Skeletal muscle tissue (tissue), 4 donors: ENCODE data around the gene SFXN1. TPM values are rescaled to one million over a fixed set of nuclear protein-coding genes. Genes with fewer than 3 reads are reported as not detected.

ENCODE experiments used
- H3K27ac ChIP-seq: one replicate; pipeline ENCODE4 v1.7.0; 2013; ENCODE audit warnings: mild to moderate bottlenecking, low read depth, low read length, inconsistent platforms
- H3K27me3 ChIP-seq, 3 donors: one replicate each; pipeline ENCODE4 v1.7.0; 2013; ENCODE audit warnings: low read length in 3 of 3; ENCODE audit not compliant: control insufficient read depth in 3 of 3, insufficient read depth in 3 of 3
- H3K36me3 ChIP-seq, 3 donors: one replicate each; pipeline ENCODE4 v1.7.0; 2013; ENCODE audit warnings: low read length in 3 of 3; ENCODE audit not compliant: control insufficient read depth in 3 of 3, insufficient read depth in 3 of 3
- H3K4me1 ChIP-seq, 3 donors: one replicate each; pipeline ENCODE4 v1.7.0; 2013; ENCODE audit warnings: low read length in 3 of 3, mild to moderate bottlenecking in 3 of 3; ENCODE audit not compliant: control insufficient read depth in 3 of 3, insufficient read depth in 3 of 3
- H3K4me3 ChIP-seq, 3 donors: one replicate each; pipeline ENCODE4 v1.7.0; 2013; ENCODE audit warnings: low read length in 3 of 3
- H3K9ac ChIP-seq, 3 donors: one replicate each; pipeline ENCODE4 v1.7.0; 2013; ENCODE audit warnings: low read length in 3 of 3, mild to moderate bottlenecking in 3 of 3, moderate library complexity in 2 of 3, low read depth in 1 of 3
- H3K9me3 ChIP-seq, 3 donors: one replicate each; pipeline ENCODE4 v1.7.0; 2013; ENCODE audit warnings: low read length in 3 of 3; ENCODE audit not compliant: control insufficient read depth in 3 of 3
- total RNA-seq: library from RNA; depleted of rRNA; stranded (reverse); fragments of >200 nt; gene quantifications from one replicate; pipeline ENCODE4 v1.2.3, GENCODE V29; 2014
- donor health status: Osteomylitis.

The SFXN1 gene
- total RNA-seq, 1 donor from 2014 or later: 15.7 TPM

DNA sequence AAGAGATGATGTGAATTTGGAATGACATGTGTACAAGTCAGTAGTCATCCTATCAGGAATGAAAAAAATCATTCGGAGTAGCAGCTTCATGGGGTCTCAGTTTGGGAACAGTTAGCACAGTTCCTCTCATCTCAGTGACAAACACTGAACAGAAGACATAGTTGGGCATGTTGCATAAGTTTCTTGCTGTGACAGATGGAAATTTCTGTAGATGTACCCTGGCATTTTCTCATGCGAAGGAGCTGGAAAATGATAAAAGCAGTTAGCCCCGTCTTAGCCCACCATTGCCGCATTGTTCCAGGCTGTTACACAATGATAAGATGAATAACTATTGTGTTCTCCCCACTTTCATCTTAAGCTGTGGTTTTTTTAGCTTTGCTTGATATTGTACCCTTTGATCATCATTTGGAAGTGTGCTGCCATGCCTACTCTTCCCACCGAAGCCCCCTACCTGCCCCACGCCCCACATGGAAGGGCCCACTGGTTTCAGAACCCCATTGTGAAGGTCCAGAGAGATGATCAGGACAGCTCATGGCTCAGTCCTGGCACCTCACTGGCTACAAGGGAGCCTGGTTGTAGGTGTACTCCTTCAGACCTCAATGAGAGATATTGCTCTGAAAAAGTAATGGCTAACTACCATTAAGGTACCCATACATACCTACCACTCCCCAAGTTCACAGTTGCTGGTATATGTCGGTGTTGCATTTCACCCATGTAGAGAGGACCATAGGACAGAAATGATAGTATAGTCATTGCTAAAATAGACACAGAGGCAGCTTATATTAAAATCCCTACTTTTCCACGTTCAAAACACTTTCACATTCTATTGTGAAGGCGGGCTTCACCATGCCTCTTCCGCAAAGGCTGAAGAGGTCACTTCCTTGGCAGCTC, 38.8 kb downstream of the SFXN1 start:
- Histone ChIP-seq H3K27me3 (no peaks in the 10 kb centered on the region), H3K9me3 (no peaks in the 10 kb centered on the region), H3K9ac (no peak overlapping the region), H3K4me3 (no peak overlapping the region), H3K4me1 (no peaks in the 10 kb centered on the region), H3K36me3 (peaks cover 47 to 59% (median 53%) of the 10 kb centered on the region in 3 donors), H3K27ac (no peak overlapping the region)

DNA sequence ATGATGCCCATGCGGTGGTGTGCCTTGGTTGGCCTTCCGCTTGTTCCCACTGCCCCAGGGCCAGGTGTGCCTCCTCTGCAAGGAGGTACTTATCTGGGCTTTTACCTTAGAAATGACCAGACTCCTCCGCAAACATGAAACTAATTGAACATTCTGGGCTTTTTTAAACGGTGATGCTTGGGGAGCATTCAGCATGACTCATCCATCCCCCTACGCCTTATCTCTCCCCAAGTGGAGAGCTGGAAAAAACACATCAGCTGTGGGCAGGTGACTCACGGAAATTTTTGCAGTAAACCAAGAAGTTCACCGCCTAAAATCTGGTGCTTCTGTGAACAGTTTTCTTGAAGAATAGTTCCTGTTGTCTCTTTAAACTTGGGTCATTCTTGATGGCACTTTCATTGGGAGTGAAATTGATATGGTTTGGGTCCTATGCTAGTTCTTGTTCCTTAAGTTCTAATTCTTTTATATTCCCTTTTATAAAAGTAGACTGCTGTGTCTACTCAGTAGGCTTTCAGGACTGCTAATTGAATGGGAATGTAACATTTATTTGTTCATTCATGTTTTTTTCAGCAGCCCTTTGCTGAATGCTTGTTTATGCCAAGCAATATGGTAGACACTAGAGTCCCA, 39.6 kb downstream of the SFXN1 start:
- Histone ChIP-seq H3K27me3 (no peaks in the 10 kb centered on the region), H3K36me3 (peaks cover 52 to 61% (median 58%) of the 10 kb centered on the region in 3 donors), H3K4me1 (no peaks in the 10 kb centered on the region), H3K9ac (no peak overlapping the region), H3K4me3 (no peak overlapping the region), H3K9me3 (no peaks in the 10 kb centered on the region), H3K27ac (no peak overlapping the region)

DNA sequence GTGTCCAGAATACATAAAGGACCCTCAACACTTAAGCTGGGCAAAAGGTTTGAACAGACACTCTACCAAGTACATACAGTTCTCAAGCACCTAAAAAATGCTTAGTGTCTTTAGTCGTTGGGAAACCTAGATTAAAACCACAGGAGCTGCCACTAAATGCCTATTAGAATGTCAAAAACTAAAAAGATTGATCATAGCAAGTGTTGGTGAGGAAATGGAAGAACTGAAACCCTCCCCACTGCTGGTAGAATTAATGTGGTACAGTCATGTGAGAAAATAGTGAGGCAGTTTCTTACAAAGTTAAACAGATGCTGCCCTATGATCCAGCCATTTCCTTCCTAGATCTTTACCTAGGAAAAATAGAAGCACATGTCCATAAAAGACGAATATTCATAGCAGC, 40.6 kb downstream of the SFXN1 start:
- Histone ChIP-seq H3K36me3 (peaks cover 46 to 54% (median 54%) of the 10 kb centered on the region in 3 donors), H3K27me3 (no peaks in the 10 kb centered on the region), H3K4me1 (no peaks in the 10 kb centered on the region)

DNA sequence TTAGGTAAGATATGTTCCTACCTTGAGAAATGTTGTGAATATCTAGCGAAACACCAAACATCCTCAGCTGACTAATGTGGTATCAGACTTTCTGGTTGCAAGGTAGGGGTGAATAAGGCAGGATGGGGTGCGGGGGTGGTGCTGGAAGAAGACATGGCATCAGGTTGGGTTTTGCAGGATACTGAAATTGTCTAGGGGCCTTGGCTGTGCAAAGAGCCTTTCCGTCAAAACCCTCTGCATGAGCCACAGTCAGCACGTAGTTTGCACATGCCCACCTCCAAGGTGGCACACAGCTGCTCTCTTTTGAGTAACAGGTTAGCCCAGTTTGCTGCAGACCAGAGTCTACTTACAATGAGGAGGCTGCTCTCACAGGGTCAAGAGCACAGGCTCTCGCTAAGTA, 42.0 kb downstream of the SFXN1 start:
- H3K27me3 ChIP-seq: no peaks in the 10 kb centered on the region
- no peak overlapping the region for H3K9ac ChIP-seq
- H3K4me1 ChIP-seq: no peaks in the 10 kb centered on the region
- H3K9me3 ChIP-seq: no peaks in the 10 kb centered on the region
- H3K36me3 ChIP-seq: peaks cover 40 to 44% (median 41%) of the 10 kb centered on the region in 3 donors
- H3K27ac ChIP-seq: no peak overlapping the region
- no peak overlapping the region for H3K4me3 ChIP-seq

More for the DNA sequence above, 40.6 kb downstream of the SFXN1 start:
- H3K27ac ChIP-seq: no peak overlapping the region
- no peak overlapping the region for H3K4me3 ChIP-seq
- no peak overlapping the region for H3K9ac ChIP-seq
- no peaks in the 10 kb centered on the region for H3K9me3 ChIP-seq

DNA sequence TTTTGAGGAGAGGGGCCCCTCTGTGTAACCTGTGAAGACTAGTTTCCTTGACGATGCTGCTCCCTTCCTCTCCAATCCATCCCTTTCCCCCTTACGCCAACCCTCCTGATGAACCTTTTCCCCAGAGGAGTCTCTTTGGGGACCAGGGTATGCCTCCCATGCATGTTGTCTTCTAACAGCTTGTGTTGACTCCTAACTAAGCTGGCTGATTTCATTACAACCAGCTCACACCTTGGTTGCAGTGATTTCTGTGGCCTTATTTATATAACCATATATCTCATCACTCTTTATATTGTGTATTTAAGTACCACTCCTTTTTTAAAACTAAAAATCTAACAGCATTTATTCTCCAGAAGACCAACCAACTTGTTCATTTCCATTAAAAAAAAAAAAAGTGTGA, 42.5 kb downstream of the SFXN1 start:
- Histone ChIP-seq H3K4me1 (no peaks in the 10 kb centered on the region), H3K27me3 (no peaks in the 10 kb centered on the region), H3K4me3 (no peak overlapping the region), H3K9ac (no peak overlapping the region), H3K27ac (no peak overlapping the region), H3K36me3 (peaks cover 36 to 44% (median 39%) of the 10 kb centered on the region in 3 donors), H3K9me3 (no peaks in the 10 kb centered on the region)

DNA sequence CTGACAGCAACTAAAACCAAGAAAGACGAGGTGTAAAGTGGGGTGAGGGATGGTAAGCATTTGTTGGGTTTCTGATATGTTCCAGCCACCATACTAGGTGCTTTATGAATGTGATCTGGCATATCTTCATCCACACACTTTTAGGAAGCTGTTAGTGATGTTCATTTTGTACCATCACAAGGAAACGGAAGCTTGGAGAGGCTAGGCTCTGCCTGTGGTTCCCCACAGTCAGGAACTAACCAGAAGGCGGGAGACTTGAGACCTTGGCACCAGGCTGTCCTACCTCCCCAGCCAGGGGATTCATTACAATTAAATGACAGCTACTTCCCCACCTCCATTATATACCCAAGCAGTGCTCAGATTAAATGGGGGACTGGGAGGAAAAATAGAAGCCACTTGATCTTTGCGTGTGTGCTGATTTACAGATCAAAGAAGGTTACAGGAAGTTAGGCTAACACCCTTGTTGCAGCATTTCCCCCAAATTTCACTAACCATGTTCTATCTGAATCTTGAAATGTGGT, 43.0 kb downstream of the SFXN1 start:
- Histone ChIP-seq H3K4me1 (no peaks in the 10 kb centered on the region), H3K9ac (no peak overlapping the region), H3K36me3 (peaks cover 36 to 43% (median 38%) of the 10 kb centered on the region in 3 donors), H3K4me3 (no peak overlapping the region), H3K27ac (no peak overlapping the region), H3K9me3 (no peaks in the 10 kb centered on the region), H3K27me3 (no peaks in the 10 kb centered on the region)

DNA sequence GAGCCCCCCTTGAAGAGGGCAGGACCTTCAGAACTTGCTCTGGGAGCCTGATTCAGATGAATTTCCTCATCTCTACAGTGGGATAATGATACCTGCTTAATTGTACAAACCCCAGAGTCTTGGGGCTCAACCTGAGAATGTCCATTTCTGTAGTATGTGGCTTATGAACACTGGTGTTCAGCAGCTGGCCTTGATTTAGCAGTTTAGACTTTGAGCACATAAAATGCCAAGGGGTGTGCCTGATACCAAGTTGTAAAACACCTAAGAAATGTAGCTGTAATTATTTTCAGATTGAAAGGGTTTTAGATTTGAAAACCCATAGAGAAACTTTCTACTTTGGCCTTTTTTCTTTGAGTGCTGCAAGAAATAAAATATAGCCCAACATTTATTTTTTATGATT, 44.9 kb downstream of the SFXN1 start:
- peaks cover 29 to 42% (median 34%) of the 10 kb centered on the region in 3 donors for H3K36me3 ChIP-seq

DNA sequence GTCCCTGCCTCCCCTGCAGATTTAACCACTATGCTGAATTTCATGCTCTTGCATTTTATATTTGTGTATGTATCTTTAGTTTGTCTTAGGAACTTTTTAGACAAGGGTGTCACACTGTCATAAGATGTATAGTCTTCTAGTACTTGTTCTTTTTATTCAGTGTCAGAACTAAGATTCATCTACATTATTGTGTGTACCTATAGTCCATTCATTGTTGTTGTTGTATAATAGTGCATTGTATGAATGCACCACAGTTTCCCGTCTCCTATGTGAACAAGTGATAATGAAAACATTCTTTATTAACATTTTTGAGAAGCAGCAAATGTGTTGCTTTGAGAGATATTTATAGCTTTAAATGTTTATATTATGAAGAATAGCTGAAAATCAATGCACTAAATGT, 45.9 kb downstream of the SFXN1 start:
- no peaks in the 10 kb centered on the region for H3K27me3 ChIP-seq
- H3K36me3 ChIP-seq: peaks cover 26 to 37% (median 33%) of the 10 kb centered on the region in 3 donors
- H3K4me1 ChIP-seq: no peaks in the 10 kb centered on the region
- no peak overlapping the region for H3K4me3 ChIP-seq
- H3K9ac ChIP-seq: no peak overlapping the region
- no peak overlapping the region for H3K27ac ChIP-seq
- H3K9me3 ChIP-seq: no peaks in the 10 kb centered on the region

More for the DNA sequence above, 44.9 kb downstream of the SFXN1 start:
- Histone ChIP-seq H3K4me1 (no peaks in the 10 kb centered on the region), H3K9ac (no peak overlapping the region), H3K27me3 (no peaks in the 10 kb centered on the region), H3K9me3 (no peaks in the 10 kb centered on the region), H3K4me3 (no peak overlapping the region), H3K27ac (no peak overlapping the region)

DNA sequence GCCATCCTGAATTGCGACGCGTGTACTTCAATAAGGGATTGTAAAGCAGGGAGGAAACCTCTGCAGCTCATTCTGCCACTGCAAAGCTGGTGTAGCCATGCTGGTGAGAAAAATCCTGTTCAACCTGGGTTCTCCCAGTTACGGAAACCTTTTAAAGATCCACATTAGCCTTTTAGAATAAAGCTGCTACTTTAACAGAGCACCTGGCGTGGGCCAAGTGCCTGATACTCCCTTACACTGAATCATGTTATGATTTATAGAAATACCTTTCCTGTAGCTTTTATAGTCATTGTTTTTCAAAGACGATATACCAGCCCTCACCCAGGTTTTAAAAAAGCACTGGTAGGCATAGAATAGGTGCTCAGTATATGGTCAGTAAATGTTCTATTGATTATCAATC, 48.3 kb downstream of the SFXN1 start:
- H3K27ac ChIP-seq: no peak overlapping the region
- H3K4me3 ChIP-seq: no peak overlapping the region
- H3K9ac ChIP-seq: no peak overlapping the region
- H3K4me1 ChIP-seq: no peaks in the 10 kb centered on the region
- peaks cover 21 to 29% (median 22%) of the 10 kb centered on the region in 3 donors for H3K36me3 ChIP-seq
- H3K9me3 ChIP-seq: no peaks in the 10 kb centered on the region
- H3K27me3 ChIP-seq: no peaks in the 10 kb centered on the region

DNA sequence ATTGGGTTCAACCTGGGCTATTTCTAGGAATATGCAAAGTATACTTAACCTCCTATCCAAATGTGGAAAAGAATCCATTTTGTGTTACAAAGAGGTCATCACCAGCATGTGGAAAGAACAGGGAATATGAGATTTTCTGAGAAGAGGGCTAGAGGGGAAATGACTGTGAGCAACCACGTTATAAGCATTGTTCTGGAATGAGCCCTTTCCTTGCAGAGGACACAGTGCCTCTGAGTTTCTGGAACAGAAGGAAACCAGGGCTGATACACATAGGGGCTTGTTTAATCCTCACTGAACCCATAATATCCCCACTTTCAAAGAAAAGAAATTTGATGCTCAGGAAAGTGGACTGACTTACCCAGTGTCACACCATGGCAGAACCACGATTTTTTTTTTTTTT, 53.0 kb downstream of the SFXN1 start:
- Histone ChIP-seq H3K27ac (no peak overlapping the region), H3K27me3 (peaks cover 0 to 7% (median 4%) of the 10 kb centered on the region in 3 donors), H3K4me1 (peaks cover 0 to 3% (median 0%) of the 10 kb centered on the region in 3 donors), H3K9ac (no peak overlapping the region), H3K4me3 (no peak overlapping the region), H3K9me3 (no peaks in the 10 kb centered on the region), H3K36me3 (peaks cover 11 to 14% (median 14%) of the 10 kb centered on the region in 3 donors)
